Fibroblast of villous mesenchyme (primary cell): Measurements from ENCODE around the gene TMEM242. TPM values are rescaled to one million over a fixed set of nuclear protein-coding genes. Genes with fewer than 3 reads are reported as not detected.
"Not testable (repeated sequence)": the region's sequence is repeated elsewhere in the genome, so short reads cannot be mapped to it uniquely, and the experiment has no call there.

Source experiments
- DNase-seq: peaks from one replicate; pipeline ENCODE4 v3.0.0-alpha.2; 2010; ENCODE audit warnings: low read depth
- H3K4me3 ChIP-seq: 2 replicates; pipeline ENCODE4 v1.5.1; 2011; ENCODE audit warnings: low read depth, mild to moderate bottlenecking, low read length
- CTCF ChIP-seq: IDR thresholded peaks from 2 replicates; pipeline ENCODE4 v1.5.1; 2012; ENCODE audit warnings: low read depth, mild to moderate bottlenecking, low read length; ENCODE audit not compliant: insufficient read depth
- total RNA-seq: library from RNA; depleted of rRNA; stranded (reverse); fragments of >200 nt; gene quantifications from 2 replicates; pipeline ENCODE4 v1.2.3, GENCODE V29; 2012

Gene TMEM242
- total RNA-seq, 1 donor, result 4.3 TPM

DNA sequence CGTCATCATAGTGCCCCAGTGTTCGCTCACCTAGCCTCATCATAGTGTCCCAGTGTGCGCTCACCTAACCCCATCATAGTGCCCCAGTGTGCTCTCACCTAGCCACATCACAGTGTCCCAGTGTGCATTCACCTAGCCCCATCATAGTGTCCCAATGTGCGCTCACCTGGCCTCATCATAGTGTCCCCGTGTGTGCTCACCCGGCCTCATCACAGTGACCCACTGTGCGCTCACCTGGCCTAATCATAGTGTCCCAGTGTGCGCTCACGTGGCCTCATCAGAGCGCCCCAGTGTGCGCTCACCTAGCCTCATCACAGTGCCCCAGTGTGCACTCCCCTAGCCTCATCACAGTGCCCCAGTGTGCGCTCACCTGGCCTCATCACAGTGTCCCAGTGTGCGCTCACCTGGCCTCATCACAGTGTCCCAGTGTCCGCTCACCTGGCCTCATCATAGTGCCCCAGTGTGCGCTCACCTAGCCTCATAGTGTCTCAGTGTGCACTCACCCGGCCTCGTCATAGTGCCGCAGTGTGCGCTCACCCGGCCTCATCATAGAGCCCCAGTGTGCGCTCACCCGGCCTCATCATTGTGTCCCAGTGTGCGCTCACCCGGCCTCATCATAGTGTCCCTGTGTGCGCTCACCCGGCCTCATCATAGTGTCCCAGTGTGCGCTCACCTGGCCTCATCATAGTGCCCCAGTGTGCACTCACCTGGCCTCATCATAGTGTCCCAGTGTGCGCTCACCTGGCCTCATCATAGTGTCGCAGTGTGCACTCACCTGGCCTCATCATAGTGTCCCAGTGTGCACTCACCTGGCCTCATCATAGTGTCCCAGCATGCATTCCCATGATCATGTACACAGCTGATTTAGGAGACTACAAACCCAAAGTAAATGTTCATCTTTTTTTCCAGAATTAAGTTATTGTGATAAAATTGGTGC lies 9.5 kb downstream of the TMEM242 start:
- no peak for TF ChIP-seq CTCF
- no peak overlapping the region for H3K4me3 ChIP-seq
- no peak for DNase-seq

DNA sequence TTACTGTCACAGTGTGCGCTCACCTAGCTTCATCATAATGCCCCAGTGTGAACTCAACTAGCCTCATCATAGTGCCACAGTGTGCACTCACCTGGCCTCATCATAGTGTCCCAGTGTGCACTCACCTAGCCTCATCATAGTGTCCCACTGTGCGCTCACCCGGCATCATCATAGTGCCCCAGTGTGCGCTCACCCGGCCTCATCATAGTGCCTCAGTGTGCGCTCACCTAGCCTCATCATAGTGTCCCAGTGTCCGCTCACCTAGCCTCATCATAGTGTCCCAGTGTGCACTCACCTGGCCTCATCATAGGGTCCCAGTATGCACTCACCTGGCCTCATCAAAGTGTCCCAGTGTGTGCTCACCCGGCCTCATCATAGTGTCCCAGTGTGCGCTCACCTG lies 10.6 kb downstream of the TMEM242 start:
- no peak for TF ChIP-seq CTCF
- DNase-seq, result no peak
- no peak overlapping the region for H3K4me3 ChIP-seq

- H3K4me3 ChIP-seq, DNase-seq: not testable (repeated sequence)
Measured at GRCh38 chr6:157310693-157311092, 12.6 kb downstream of the TMEM242 start.

- DNase-seq, result no peak
- TF ChIP-seq CTCF, result no peak
- no peak overlapping the region for H3K4me3 ChIP-seq
Measured at GRCh38 chr6:157307661-157308060, 15.7 kb downstream of the TMEM242 start.

DNA sequence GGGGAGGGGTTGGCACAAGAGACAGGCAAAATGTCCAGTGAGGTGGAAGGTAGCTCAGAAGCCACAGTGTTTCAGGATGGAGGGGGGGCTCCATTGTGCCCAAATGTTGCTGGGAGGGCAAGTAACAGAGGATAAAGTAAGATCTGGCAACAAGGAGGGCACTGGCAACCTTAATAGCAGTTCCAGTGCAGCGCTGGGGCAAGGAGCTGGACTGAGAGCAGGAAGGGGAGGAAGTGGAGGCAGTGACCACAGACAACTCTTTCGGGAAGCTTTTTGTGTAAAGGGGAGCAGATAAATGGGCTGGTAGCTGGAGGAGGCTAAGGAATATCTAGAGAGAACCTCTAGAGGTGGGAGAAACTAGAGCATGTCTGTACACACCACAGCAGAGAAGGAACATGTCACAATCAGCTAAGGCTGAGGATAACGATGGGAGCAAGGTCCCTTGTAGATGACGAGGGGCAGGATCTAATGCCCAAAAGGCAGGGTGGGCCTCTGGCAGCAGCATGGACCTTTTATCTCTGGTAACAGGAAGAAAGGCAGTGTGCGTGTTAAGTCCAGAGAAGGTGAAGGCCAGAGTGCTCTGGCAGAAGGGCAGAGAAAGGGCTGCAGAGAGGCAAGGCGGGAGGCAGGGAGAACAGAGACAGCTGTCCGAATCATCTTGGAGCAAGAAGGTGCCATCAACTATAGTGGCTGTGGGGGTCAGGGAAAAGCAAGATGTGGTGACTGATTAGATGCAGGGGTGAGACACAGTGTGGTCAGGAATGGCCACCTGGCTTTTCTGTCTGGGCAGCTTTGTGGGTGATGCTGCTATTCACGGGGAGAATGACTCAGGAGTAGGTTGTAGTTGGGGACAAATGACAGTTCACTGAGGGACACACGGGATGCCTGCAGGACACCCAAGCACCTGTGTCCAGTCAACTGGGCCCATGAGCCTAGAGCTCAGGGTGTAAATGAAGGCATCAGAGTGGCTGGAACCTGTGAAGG lies 17.4 kb downstream of the TMEM242 start:
- no peak overlapping the region for H3K4me3 ChIP-seq
- no peak for TF ChIP-seq CTCF
- no peak for DNase-seq

DNA sequence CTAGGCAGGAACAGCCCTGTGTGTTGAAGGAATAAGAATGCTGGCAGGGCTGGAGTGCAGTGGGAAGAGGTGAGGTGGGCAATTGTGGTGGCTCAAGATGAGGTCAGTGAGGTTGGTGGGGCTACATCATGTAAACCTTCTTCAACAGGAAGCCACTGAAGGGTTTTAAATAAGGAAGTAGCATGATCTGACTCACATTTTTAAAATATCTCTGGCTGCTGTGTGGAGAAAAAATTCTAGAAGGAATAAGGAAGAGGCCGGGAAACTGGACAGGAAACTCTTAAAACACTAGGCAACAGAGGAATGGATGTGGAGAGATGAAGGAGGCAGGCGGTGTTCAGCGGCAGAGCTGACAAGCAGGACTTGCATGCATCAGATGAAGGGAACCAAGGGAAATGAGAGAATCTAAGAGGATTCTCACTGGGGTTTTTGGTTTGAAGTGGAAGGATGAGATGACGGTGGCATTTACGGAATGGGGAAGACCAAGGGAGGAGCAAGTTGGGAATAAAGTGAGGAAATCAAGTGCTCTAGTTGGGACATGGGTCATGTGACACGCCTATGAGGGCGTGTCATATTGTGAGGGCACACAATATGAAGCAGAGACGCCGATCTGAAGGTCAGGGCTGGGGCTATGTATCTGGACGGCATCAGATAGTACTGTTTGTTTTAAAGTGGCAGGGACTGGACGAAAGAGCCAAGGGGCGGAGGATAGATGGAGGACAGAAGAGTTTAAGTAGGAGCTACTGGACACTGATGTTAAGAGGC lies 18.2 kb downstream of the TMEM242 start:
- H3K4me3 ChIP-seq, result peak overlapping the region; percentile 2
- TF ChIP-seq CTCF, result no peak
- DNase-seq, result peak; percentile 64
